Middle frontal gyrus (tissue), 1 donor: ENCODE data around the gene CDK18.

Source experiments
- DNase-seq: peaks from one replicate; pipeline ENCODE4 v3.0.0-alpha.2; 2015; ENCODE audit warnings: low spot score; ENCODE audit errors: extremely low spot score

Gene CDK18

GRCh38 chr1:205523261-205523890 lies 18.9 kb downstream of the CDK18 start:
- DNase-seq = no peak

- peak; percentile 81 for DNase-seq
Observed at GRCh38 chr1:205523891-205524793, 19.7 kb downstream of the CDK18 start.

- no peak for DNase-seq
Observed at GRCh38 chr1:205524794-205525101, 20.3 kb downstream of the CDK18 start.

- no peak for DNase-seq
Observed at GRCh38 chr1:205525495-205526285, 21.2 kb downstream of the CDK18 start.

- no peak for DNase-seq
Observed at GRCh38 chr1:205526431-205526830, 22.0 kb downstream of the CDK18 start.

- no peak for DNase-seq
Observed at GRCh38 chr1:205527931-205528330, 23.5 kb downstream of the CDK18 start.

- DNase-seq = no peak
Observed at GRCh38 chr1:205528446-205528886, 24.0 kb downstream of the CDK18 start.

GRCh38 chr1:205528887-205529825 lies 24.7 kb downstream of the CDK18 start:
- DNase-seq = peak; percentile 73

GRCh38 chr1:205530116-205530515 lies 25.6 kb downstream of the CDK18 start:
- DNase-seq = no peak

- DNase-seq = no peak
Observed at GRCh38 chr1:205531191-205532025, 26.9 kb downstream of the CDK18 start.

GRCh38 chr1:205532026-205532898 lies 27.8 kb downstream of the CDK18 start:
- DNase-seq = no peak

GRCh38 chr1:205532996-205533735 lies 28.7 kb downstream of the CDK18 start:
- DNase-seq = no peak

- DNase-seq = no peak
Observed at GRCh38 chr1:205533748-205534443, 29.4 kb downstream of the CDK18 start.

- DNase-seq = no peak
Observed at GRCh38 chr1:205534444-205534985, 30.0 kb downstream of the CDK18 start.

GRCh38 chr1:205535096-205535495 lies 30.6 kb downstream of the CDK18 start:
- no peak for DNase-seq

- DNase-seq = no peak
Observed at GRCh38 chr1:205535866-205536758, 31.6 kb downstream of the CDK18 start.
